Smooth muscle cell (in vitro differentiated cells): ENCODE measurements around the gene MYLIP. TPM values are rescaled to one million over a fixed set of nuclear protein-coding genes. Genes with fewer than 3 reads are reported as not detected.

Experiments used
- DNase-seq: peaks from one replicate; lab custom pipeline; 2025; ENCODE audit not compliant: unreplicated experiment; lab: John Stamatoyannopoulos, UW
- H2AFZ ChIP-seq: fragments of 200-600 bp; sonication (generic); 2 replicates; pipeline ENCODE4 v1.6.0; 2016; ENCODE audit warnings: antibody characterized with exemption, low read depth, mild to moderate bottlenecking
- H3F3A ChIP-seq: fragments of 200-600 bp; sonication (generic); 2 replicates; pipeline ENCODE4 v1.6.0; 2017; ENCODE audit warnings: antibody characterized with exemption, low read depth
- H3K27ac ChIP-seq: fragments of 200-600 bp; sonication (generic); 2 replicates; pipeline ENCODE4 v1.5.1; 2016; ENCODE audit warnings: low read depth, mild to moderate bottlenecking
- H3K27me3 ChIP-seq: fragments of 200-600 bp; sonication (generic); 2 replicates; pipeline ENCODE4 v1.6.1; 2016; ENCODE audit warnings: low read depth, mild to moderate bottlenecking
- H3K36me3 ChIP-seq: fragments of 200-600 bp; sonication (generic); 2 replicates; pipeline ENCODE4 v1.5.1; 2016; ENCODE audit warnings: low read depth
- H3K4me1 ChIP-seq: fragments of 200-600 bp; sonication (generic); 2 replicates; pipeline ENCODE4 v1.5.1; 2016; ENCODE audit warnings: low read depth
- H3K4me2 ChIP-seq: fragments of 200-600 bp; sonication (generic); 2 replicates; pipeline ENCODE4 v1.6.0; 2016; ENCODE audit warnings: mild to moderate bottlenecking
- H3K4me3 ChIP-seq: fragments of 200-600 bp; sonication (generic); 2 replicates; pipeline ENCODE4 v1.5.1; 2016; ENCODE audit warnings: mild to moderate bottlenecking
- H3K79me2 ChIP-seq: fragments of 200-600 bp; sonication (generic); 2 replicates; pipeline ENCODE4 v1.6.0; 2016; ENCODE audit warnings: low read depth, mild to moderate bottlenecking
- H3K9ac ChIP-seq: fragments of 200-600 bp; sonication (generic); 2 replicates; pipeline ENCODE4 v1.6.0; 2016; ENCODE audit warnings: low read depth
- H3K9me3 ChIP-seq: fragments of 200-600 bp; sonication (generic); replicated peaks from 2 replicates; pipeline ENCODE4 v1.5.1; 2016; ENCODE audit warnings: low read depth
- H4K20me1 ChIP-seq: fragments of 200-600 bp; sonication (generic); 2 replicates; pipeline ENCODE4 v1.6.0; 2016; ENCODE audit warnings: low read depth
- CTCF ChIP-seq: fragments of 200-600 bp; sonication (generic); IDR thresholded peaks from 2 replicates; pipeline ENCODE4 v1.5.1; 2017; ENCODE audit warnings: borderline replicate concordance, mild to moderate bottlenecking, antibody characterized with exemption; ENCODE audit not compliant: insufficient read depth, poor library complexity, severe bottlenecking
- WGBS: methylation state at CpG from one replicate; pipeline ENCODE4 v1.1.7; 2016; ENCODE audit warnings: low lambda C conversion rate; 5-methylcytosine and 5-hydroxymethylcytosine counted together
- polyA plus RNA-seq: library from polyadenylated mRNA; unstranded; fragments of >200 nt; fragmentation: Nextera tagmentation; extraction: Ambion mirVana; gene quantifications from 2 replicates; pipeline ENCODE4 v1.2.1, GENCODE V29; 2016
- total RNA-seq: library from RNA; depleted of rRNA; stranded (reverse); fragments of >200 nt; gene quantifications from 2 replicates; pipeline ENCODE4 v1.2.3, GENCODE V29; 2014

Gene MYLIP
- total and polyA plus RNA-seq, 2 experiments from 2014 or later: 25.0 to 29.9 TPM

- Histone ChIP-seq H3K4me1 (peaks cover 7% of the 10 kb centered on the region), H3K9ac (no peak overlapping the region), H3K4me2 (no peak overlapping the region), H4K20me1 (peaks cover 11% of the 10 kb centered on the region), H3K79me2 (peaks cover 3% of the 10 kb centered on the region), H3K27ac (no peak overlapping the region), H3K36me3 (peaks cover 6% of the 10 kb centered on the region), H3F3A (peaks cover 11% of the 10 kb centered on the region), H3K27me3 (no peaks in the 10 kb centered on the region), H2AFZ (no peak overlapping the region), H3K4me3 (no peak overlapping the region), H3K9me3 (no peaks in the 10 kb centered on the region)
- no peak for DNase-seq
- 90% methylated on average over 9 of the region's 9 CpGs for WGBS
- TF ChIP-seq CTCF: no peak
These were observed 24.4 kb downstream of the MYLIP start for GRCh38 chr6:16153211-16153820.

DNA sequence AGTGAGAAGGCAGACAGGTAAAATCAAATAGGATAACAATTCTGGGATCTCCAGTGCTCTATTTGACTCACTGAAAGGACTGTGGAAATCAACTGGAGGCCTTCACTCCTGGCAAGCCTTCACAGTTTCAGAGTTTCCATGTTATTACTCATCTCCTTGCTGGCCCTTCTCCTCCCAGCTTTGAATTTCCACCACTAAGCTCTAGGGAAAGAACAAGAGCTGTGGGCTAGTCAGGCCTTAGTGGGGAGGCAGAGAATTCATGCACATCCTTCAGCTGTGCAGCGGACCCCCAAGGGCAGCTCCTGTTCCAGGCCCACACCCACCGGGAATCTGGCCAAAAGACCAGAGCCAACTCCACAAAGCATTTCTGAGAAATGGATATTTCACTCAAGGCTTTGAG is 26.0 kb downstream of the MYLIP start:
- peak overlapping the region; percentile 52 for H3K27ac ChIP-seq
- no peak for DNase-seq
- H3F3A ChIP-seq: peaks cover 6% of the 10 kb centered on the region
- WGBS: 68% methylated on average over 2 of the region's 2 CpGs
- no peak for TF ChIP-seq CTCF
- H3K36me3 ChIP-seq: peaks cover 6% of the 10 kb centered on the region
- no peaks in the 10 kb centered on the region for H3K79me2 ChIP-seq
- H2AFZ ChIP-seq: no peak overlapping the region
- peaks cover 7% of the 10 kb centered on the region for H3K4me1 ChIP-seq
- no peaks in the 10 kb centered on the region for H4K20me1 ChIP-seq
- no peaks in the 10 kb centered on the region for H3K9me3 ChIP-seq
- H3K4me2 ChIP-seq: no peak overlapping the region
- H3K27me3 ChIP-seq: no peaks in the 10 kb centered on the region
- H3K4me3 ChIP-seq: no peak overlapping the region
- H3K9ac ChIP-seq: no peak overlapping the region

- no peak overlapping the region for H3K27ac ChIP-seq
- WGBS: 80% methylated on average over 3 of the region's 3 CpGs
- no peaks in the 10 kb centered on the region for H4K20me1 ChIP-seq
- H3F3A ChIP-seq: no peaks in the 10 kb centered on the region
- no peaks in the 10 kb centered on the region for H3K27me3 ChIP-seq
- H3K9ac ChIP-seq: no peak overlapping the region
- H3K9me3 ChIP-seq: no peaks in the 10 kb centered on the region
- H3K36me3 ChIP-seq: no peaks in the 10 kb centered on the region
- no peak overlapping the region for H3K4me3 ChIP-seq
- TF ChIP-seq CTCF: no peak
- no peaks in the 10 kb centered on the region for H3K79me2 ChIP-seq
- H3K4me1 ChIP-seq: peaks cover 7% of the 10 kb centered on the region
- H2AFZ ChIP-seq: no peak overlapping the region
- DNase-seq: no peak
- no peak overlapping the region for H3K4me2 ChIP-seq
These were observed 28.6 kb downstream of the MYLIP start for GRCh38 chr6:16157492-16157891.

- Histone ChIP-seq H2AFZ (no peak overlapping the region), H3K4me1 (peaks cover 7% of the 10 kb centered on the region), H3K27ac (no peak overlapping the region), H3K27me3 (no peaks in the 10 kb centered on the region), H4K20me1 (no peaks in the 10 kb centered on the region), H3K4me2 (no peak overlapping the region), H3F3A (no peaks in the 10 kb centered on the region), H3K9me3 (no peaks in the 10 kb centered on the region), H3K79me2 (no peaks in the 10 kb centered on the region), H3K4me3 (no peak overlapping the region), H3K9ac (no peak overlapping the region), H3K36me3 (no peaks in the 10 kb centered on the region)
- no peak for DNase-seq
- WGBS: 80% methylated on average over 11 of the region's 11 CpGs
- no peak for TF ChIP-seq CTCF
These were observed 29.0 kb downstream of the MYLIP start for GRCh38 chr6:16157909-16158308.
